Osteocyte (in vitro differentiated cells): Measurements from ENCODE around the gene DEAF1. TPM values are rescaled to one million over a fixed set of nuclear protein-coding genes. Genes with fewer than 3 reads are reported as not detected.

Experiments
- DNase-seq: peaks from one replicate; pipeline ENCODE4 v3.0.0; 2021; ENCODE audit warnings: mixed read lengths; ENCODE audit not compliant: unreplicated experiment; ENCODE audit errors: extremely low spot score
- H3K27ac Mint-ChIP-seq: one replicate; pipeline ENCODE4 v1.8.0; 2021; ENCODE audit warnings: mild to moderate bottlenecking, mixed read lengths; ENCODE audit not compliant: unreplicated experiment
- H3K27me3 Mint-ChIP-seq: one replicate; pipeline ENCODE4 v1.8.0; 2021; ENCODE audit warnings: mixed read lengths; ENCODE audit not compliant: unreplicated experiment
- H3K36me3 Mint-ChIP-seq: one replicate; pipeline ENCODE4 v1.8.0; 2021; ENCODE audit warnings: mixed read lengths; ENCODE audit not compliant: unreplicated experiment
- H3K4me1 Mint-ChIP-seq: one replicate; pipeline ENCODE4 v1.8.0; 2021; ENCODE audit warnings: mixed read lengths; ENCODE audit not compliant: unreplicated experiment
- H3K4me3 Mint-ChIP-seq: one replicate; pipeline ENCODE4 v1.8.0; 2021; ENCODE audit warnings: mild to moderate bottlenecking, moderate library complexity, mixed read lengths; ENCODE audit not compliant: unreplicated experiment
- H3K9me3 Mint-ChIP-seq: one replicate; pipeline ENCODE4 v1.8.0; 2021; ENCODE audit warnings: mixed read lengths; ENCODE audit not compliant: unreplicated experiment
- total RNA-seq: library from RNA; stranded (reverse); gene quantifications from 2 replicates; pipeline ENCODE4 v1.2.1, GENCODE V29; 2021
- TF ChIP-seq, protein P1 (sequence below): fragments of 200-600 bp; sonication (generic); IDR thresholded peaks from 2 replicates; pipeline ENCODE4 v1.5.0; 2021; ENCODE audit warnings: antibody characterized with exemption, mild to moderate bottlenecking, moderate library complexity

Gene DEAF1
- total RNA-seq, 1 donor from 2014 or later: 113 TPM

DNA sequence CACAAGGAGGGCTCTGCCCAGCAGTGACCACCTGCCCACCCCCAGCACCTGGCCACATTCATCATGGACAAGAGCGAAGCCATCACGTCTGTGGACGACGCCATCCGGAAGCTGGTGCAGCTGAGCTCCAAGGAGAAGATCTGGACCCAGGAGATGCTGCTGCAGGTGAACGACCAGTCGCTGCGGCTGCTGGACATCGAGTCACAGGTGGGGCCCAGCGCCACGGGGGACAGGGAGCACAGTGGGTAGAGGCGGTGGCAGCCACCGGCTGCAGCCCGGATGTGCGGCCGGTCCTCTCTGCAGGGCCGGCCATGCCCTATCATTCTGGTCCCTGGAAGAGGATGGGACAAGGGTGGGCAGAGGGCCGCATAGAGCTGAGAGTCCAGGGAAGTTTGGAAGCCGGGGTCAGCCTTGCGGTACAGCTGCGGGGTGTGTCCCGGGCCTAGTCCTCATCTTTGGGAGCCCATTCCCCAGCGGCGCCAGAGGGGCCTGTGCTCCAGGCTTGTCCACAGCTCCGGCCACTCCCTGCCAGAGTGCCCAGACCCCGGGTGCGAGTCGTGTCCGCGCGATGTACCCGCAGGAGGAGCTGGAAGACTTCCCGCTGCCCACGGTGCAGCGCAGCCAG is 25.1 kb upstream of the DEAF1 start:
- no peaks in the 10 kb centered on the region for H3K9me3 Mint-ChIP-seq
- TF ChIP-seq, protein P1, sequence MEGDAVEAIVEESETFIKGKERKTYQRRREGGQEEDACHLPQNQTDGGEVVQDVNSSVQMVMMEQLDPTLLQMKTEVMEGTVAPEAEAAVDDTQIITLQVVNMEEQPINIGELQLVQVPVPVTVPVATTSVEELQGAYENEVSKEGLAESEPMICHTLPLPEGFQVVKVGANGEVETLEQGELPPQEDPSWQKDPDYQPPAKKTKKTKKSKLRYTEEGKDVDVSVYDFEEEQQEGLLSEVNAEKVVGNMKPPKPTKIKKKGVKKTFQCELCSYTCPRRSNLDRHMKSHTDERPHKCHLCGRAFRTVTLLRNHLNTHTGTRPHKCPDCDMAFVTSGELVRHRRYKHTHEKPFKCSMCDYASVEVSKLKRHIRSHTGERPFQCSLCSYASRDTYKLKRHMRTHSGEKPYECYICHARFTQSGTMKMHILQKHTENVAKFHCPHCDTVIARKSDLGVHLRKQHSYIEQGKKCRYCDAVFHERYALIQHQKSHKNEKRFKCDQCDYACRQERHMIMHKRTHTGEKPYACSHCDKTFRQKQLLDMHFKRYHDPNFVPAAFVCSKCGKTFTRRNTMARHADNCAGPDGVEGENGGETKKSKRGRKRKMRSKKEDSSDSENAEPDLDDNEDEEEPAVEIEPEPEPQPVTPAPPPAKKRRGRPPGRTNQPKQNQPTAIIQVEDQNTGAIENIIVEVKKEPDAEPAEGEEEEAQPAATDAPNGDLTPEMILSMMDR: no peak
- H3K4me3 Mint-ChIP-seq: no peak overlapping the region
- H3K36me3 Mint-ChIP-seq: peaks cover 3% of the 10 kb centered on the region
- H3K27me3 Mint-ChIP-seq: no peaks in the 10 kb centered on the region
- DNase-seq: no peak
- H3K4me1 Mint-ChIP-seq: peaks cover 24% of the 10 kb centered on the region
- no peak overlapping the region for H3K27ac Mint-ChIP-seq

DNA sequence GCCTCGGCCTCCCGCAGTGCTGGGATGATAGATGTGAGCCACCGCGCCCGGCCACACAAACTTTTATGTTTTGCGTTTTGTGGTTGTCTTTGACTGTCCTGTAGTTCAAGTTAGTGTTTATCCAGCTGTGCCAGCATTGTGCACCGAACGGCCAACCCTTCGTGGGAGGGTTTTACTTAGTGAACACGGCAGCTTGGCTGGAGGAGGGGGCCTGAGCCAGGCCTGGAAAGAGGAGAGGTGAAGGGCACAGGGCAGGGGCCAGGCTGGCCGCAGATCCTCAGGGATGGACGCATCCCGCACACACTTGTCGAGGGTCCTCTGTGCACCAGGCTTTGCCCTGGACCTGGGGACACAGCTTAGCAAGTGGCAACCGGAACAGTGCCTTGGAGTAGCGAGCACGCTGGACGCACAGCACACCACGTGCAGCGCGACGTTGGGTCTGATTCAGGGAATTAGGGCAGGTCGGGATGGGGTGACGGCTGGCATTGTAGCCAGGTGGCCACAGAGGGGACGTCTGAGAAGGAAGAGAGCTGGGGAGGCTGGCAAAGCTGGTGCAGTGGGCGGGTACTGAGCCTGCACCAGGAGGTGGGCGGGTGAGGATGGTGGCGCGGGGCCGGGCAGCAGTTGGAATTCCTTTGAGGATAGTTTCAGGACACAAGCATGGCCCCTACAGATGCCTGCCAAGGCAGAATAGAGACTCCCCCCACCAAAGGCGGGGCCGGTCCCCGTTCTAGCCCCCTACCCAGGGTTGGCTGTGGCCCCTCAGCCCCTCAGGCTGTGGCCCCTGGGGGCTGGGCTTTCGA is 24.4 kb upstream of the DEAF1 start:
- Mint-ChIP-seq H3K36me3 (peaks cover 6% of the 10 kb centered on the region), H3K9me3 (no peaks in the 10 kb centered on the region), H3K27me3 (no peaks in the 10 kb centered on the region), H3K4me3 (no peak overlapping the region), H3K4me1 (peaks cover 25% of the 10 kb centered on the region), H3K27ac (peak overlapping the region; percentile 72)
- DNase-seq: no peak
- TF ChIP-seq, protein P1: no peak

DNA sequence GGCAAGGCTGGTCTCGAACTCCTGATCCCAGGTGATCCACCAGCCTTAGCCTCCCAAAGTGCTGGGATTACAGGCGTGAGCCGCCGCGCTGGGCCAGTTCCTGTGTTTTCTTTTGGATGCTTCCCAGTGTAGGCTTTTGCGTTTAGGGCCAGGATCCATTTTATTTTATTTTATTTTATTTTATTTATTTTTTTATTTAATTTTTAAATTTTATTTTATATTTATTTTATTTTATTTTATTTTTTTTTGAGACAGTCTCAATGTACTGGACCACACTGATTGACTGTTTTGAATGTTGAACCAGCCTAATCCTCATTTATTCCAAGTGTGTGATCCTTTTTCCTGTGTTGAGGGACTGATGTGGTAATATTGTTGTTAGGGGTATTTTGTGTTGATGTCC is 19.4 kb upstream of the DEAF1 start:
- Mint-ChIP-seq H3K9me3 (no peaks in the 10 kb centered on the region), H3K4me1 (peaks cover 37% of the 10 kb centered on the region), H3K36me3 (peaks cover 6% of the 10 kb centered on the region), H3K27ac (no peak overlapping the region), H3K27me3 (no peaks in the 10 kb centered on the region), H3K4me3 (no peak overlapping the region)
- DNase-seq: no peak
- TF ChIP-seq, protein P1: no peak

DNA sequence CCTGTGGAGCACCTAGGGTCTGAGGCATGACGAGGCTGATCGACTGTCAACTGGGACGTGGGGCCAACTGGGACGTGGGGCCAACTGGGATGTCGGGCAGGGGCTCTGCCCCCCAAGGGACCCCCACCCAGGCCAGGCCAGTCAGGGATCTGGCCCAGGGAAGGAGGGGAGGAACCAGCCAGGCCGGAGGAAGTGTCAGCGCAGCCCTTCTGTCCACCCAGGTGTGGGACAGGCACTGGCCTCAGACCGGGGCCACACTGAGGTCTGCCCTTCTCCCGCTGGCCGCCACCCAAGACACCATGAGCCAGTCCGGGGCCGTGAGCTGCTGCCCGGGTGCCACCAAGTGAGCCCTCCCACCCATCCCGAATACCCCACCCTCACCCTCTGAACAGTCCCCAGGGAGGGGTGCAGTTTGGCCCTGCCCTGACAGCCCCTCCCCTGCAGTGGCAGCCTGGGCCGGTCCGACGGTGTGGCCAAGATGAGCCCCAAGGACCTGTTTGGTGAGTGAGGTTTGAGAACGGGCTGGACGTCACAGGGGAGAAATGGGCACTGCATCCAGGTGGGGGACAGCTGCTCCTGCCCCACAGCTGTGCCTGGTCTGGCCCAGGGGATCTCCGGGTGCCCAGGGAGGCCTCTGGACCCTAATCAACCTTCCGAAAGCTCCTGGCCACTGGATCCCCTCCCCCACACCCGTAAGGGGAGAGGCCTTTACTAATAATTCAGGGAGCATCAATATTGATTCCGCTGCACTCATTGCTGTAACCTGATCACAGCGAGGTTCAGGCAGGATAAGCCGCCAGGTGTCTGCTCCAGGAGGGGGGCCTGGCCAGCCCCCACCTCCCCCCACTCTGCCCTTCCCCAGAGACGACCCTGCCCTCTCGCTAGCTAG is 14.3 kb upstream of the DEAF1 start:
- Mint-ChIP-seq H3K27me3 (no peaks in the 10 kb centered on the region), H3K9me3 (no peaks in the 10 kb centered on the region), H3K27ac (no peak overlapping the region), H3K36me3 (no peaks in the 10 kb centered on the region), H3K4me1 (peaks cover 47% of the 10 kb centered on the region), H3K4me3 (no peak overlapping the region)
- TF ChIP-seq, protein P1: no peak
- DNase-seq: no peak
